Measurements from ENCODE around the gene CNTNAP3. TPM values are rescaled to one million over a fixed set of nuclear protein-coding genes. Genes with fewer than 3 reads are reported as not detected.
"Not testable (repeated sequence)": the region's sequence is repeated elsewhere in the genome, so short reads cannot be mapped to it uniquely, and the experiment has no call there.

The CNTNAP3 gene
- total RNA-seq (2014; rRNA removed; shearing (Covaris generic)), result 0.13 TPM in 1 of 2 replicates, not detected in the other

DNA sequence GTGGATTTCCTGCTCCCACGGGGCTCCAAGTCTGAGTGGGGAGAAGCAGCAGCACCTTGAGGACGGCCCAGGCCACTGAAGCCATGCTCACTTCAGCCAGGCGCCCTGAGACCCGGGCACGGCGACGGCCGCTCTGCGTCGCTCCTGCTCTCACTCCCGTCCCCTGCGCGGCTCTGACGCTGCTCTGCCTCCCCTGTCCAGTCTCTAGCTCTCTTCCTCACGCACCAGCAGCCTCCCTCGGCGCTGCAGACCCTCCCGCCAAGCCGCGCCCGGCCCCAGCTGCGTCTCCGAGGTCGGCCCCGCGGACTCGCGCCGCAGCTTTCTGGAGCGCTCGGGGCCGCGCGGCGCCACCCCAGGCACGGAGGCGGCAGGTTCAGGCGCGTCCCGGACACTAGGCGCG, at the start of gene CNTNAP3:
CNTNAP3 (minus strand) TSS at position 188 of the 400 bp plus-strand sequence; CDS start at position 85, 103 bp downstream.
- DNase-seq (ENCODE audit: low read depth in 1 of 2, low spot score in 2 of 2); H3K4me1 ChIP-seq (replicated peaks); H3K4me3 ChIP-seq; H3K27ac ChIP-seq; H3K9me3 ChIP-seq (replicated peaks); H3K36me3 ChIP-seq; H3K27me3 ChIP-seq (replicated peaks): not testable (repeated sequence)

DNA sequence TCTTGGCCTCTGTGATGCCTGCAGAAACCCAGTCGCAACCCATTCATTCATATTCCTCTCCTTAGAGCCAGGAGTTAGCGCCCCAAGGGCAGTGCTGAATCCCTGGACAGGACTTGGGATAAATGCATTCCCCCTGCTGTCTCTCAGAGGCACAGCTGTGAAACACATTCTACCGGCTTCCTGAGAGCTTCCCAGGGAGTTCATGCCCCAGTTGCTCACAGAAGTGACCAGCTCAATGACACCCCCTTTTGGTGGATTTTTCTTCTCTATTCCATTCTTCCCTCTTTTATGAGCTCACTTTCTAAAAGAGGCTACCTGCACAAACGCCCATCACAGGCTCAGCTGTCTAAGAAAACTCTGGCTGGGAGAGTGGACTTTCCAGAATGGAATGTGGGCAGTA, 8.0 kb downstream of the CNTNAP3 start:
- H3K4me3 ChIP-seq; H3K27me3 ChIP-seq (replicated peaks); H3K36me3 ChIP-seq; H3K4me1 ChIP-seq (replicated peaks); H3K27ac ChIP-seq; DNase-seq (ENCODE audit: low read depth in 1 of 2, low spot score in 2 of 2); H3K9me3 ChIP-seq (replicated peaks): not testable (repeated sequence)

GRCh38 chr9:39242513-39242912, 45.5 kb downstream of the CNTNAP3 start:
- not testable (repeated sequence) for DNase-seq (ENCODE audit: low read depth in 1 of 2, low spot score in 2 of 2); H3K27me3 ChIP-seq (replicated peaks); H3K36me3 ChIP-seq; H3K27ac ChIP-seq; H3K4me3 ChIP-seq; H3K9me3 ChIP-seq (replicated peaks); H3K4me1 ChIP-seq (replicated peaks)

DNA sequence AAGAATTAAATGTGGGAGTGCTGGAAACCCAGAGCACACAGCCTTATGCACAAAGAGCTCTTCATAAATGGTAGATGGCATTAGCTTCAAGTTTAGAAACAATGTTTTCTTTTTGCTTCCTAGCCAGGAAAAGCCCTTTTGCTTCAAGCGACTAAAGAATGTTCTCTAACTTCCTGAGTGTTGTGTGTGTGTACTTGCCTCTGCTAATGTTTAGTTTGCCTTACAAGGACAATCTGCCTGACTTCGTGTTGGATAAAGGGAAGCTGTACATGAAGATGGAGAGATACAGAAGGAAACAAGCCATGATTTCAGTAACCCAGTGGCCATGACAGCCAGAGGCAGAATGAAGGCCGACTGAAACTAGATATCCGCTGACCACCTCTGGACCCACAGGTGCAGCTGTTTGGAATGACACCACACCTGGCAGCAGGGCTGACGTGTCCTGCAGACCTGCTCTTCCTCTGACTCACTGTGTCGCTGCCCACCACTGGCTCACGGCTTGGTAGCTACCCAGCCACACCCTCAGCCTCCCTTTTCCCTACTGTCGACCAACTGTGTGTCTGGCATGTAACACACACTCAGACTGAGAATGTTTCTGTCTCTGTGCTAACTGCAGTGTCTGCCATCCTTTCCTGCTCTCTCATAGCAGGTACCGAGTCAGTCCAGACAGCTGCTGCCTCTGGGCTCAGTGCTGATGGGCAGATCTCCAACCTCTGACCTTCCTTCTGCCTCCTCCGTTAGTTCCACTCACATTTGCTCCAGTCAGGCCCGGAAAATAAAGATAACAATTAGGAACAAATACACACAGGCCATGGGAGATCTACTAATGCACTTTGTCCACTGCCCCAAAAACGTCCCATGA, 55.6 kb downstream of the CNTNAP3 start:
- H3K27me3 ChIP-seq (replicated peaks); H3K27ac ChIP-seq; DNase-seq (ENCODE audit: low read depth in 1 of 2, low spot score in 2 of 2); H3K36me3 ChIP-seq; H3K9me3 ChIP-seq (replicated peaks); H3K4me1 ChIP-seq (replicated peaks); H3K4me3 ChIP-seq: not testable (repeated sequence)

DNA sequence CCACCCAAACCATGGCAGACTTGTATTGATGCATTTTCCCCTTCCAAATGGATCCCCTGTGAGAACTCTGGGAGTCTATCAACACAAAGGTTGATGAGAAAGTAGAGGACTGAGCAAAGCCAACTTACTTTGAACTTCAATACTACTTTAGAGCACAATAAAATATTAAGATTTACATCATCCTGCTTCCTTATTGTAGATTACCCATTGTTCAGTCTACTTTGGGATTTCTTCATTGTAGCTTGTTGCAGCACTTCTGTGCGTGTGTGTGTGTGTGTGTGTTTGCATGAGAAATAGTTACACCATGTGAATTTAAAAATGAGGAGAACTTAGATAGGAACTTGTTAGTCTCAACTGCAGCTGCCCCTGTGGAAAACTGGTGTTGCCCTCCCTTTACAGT, 72.0 kb downstream of the CNTNAP3 start:
- H3K9me3 ChIP-seq (replicated peaks); H3K36me3 ChIP-seq; DNase-seq (ENCODE audit: low read depth in 1 of 2, low spot score in 2 of 2); H3K27me3 ChIP-seq (replicated peaks); H3K4me3 ChIP-seq; H3K27ac ChIP-seq; H3K4me1 ChIP-seq (replicated peaks): not testable (repeated sequence)

DNA sequence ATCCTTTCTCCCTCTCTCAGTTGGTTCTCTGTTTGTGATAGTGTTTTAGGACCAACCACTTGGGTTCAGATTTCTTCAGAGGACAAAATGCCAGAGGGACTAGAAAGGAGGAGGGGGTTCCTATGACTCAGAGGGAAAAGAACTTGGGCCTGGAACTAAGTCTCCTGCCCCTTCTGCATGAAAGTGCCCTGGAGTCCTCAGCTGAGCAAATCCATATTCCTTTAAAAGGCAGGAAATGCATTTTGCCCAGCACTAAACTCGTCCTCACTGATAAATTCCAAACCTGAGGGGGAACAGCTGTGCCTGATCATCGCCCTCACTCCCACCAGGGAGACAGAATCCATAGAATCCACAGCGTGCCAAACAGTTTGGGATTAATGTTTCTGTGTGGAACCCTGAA, 78.2 kb downstream of the CNTNAP3 start:
- DNase-seq (ENCODE audit: low read depth in 1 of 2, low spot score in 2 of 2); H3K27me3 ChIP-seq (replicated peaks); H3K4me1 ChIP-seq (replicated peaks); H3K4me3 ChIP-seq; H3K9me3 ChIP-seq (replicated peaks); H3K27ac ChIP-seq; H3K36me3 ChIP-seq: not testable (repeated sequence)

- not testable (repeated sequence) for H3K4me1 ChIP-seq (replicated peaks); H3K27me3 ChIP-seq (replicated peaks); H3K36me3 ChIP-seq; H3K9me3 ChIP-seq (replicated peaks); DNase-seq (ENCODE audit: low read depth in 1 of 2, low spot score in 2 of 2); H3K4me3 ChIP-seq; H3K27ac ChIP-seq
Measured at GRCh38 chr9:39206643-39207042, 81.3 kb downstream of the CNTNAP3 start.

DNA sequence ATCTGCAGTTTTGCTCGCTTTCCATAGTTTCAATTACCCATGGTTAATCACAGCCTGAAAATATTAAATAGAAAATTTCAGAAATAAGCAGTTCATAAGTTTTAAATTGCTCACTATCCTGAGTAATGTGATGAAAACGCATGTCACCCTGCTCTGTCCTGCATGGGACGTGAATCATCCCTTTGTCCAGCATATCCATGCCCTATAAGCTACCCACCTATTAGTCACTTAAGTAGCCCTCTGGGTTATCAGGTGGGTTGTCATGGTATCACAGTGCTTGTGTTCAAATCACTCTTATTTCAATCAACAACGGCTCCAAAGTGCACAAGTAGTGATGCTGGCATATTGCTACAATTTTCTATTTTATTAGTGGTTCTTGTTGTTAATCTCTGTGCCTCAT, 82.1 kb downstream of the CNTNAP3 start:
- DNase-seq (ENCODE audit: low read depth in 1 of 2, low spot score in 2 of 2); H3K27ac ChIP-seq; H3K4me3 ChIP-seq; H3K36me3 ChIP-seq; H3K4me1 ChIP-seq (replicated peaks); H3K27me3 ChIP-seq (replicated peaks); H3K9me3 ChIP-seq (replicated peaks): not testable (repeated sequence)

DNA sequence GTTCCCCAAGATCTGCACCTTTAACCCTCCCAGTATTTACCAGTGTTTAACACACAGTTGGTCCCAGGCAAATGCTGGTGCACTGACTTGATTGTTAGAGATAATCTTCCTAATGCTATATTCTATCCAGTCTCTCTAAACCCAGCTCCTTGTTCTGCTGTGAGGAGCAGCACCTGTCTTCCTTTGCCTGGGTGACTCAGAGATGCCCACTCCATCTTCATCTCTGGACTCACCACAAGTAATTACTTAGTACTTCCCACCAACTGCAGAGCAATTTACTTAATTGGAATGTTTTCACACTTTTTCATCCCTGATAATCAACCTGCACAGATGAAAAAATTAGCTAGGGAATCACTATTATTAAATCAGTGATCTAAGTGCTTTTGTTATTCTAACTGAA, 87.6 kb downstream of the CNTNAP3 start:
- not testable (repeated sequence) for H3K27ac ChIP-seq; H3K9me3 ChIP-seq (replicated peaks); H3K36me3 ChIP-seq; DNase-seq (ENCODE audit: low read depth in 1 of 2, low spot score in 2 of 2); H3K4me3 ChIP-seq; H3K27me3 ChIP-seq (replicated peaks); H3K4me1 ChIP-seq (replicated peaks)

DNA sequence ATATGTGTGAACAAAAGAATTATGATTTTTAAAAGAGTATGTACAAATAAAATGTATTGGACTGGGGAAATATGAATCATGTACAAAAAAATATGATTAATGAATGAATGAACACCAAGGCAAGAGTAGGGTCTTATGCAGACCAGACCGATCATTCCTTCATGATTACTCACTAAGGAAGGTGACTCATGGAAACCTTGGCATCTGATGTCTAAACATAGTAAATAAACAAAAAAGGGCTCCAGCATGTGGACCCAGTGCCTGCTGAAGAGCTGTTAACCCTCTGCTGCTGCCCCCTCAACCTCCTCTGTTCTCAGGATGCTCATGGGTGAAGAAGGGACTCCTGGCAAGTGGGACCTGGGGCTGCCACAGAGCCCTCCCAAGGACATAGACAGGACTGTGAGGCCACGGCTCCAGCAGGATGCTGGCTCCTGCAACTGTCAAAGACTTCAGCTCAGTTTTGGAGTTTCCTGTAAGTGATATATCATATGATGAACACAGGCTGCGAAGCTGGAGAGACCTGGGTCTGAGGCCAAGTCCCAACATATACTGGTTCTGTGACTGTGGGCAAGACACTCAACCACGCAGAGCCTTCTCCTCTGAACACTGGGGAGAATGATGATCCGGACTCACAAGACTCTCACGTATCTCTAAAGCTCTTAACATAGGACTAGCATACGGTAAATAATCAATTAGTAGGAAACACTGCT, 89.8 kb downstream of the CNTNAP3 start:
- H3K9me3 ChIP-seq (replicated peaks); H3K4me1 ChIP-seq (replicated peaks); H3K4me3 ChIP-seq; H3K27ac ChIP-seq; H3K36me3 ChIP-seq; H3K27me3 ChIP-seq (replicated peaks); DNase-seq (ENCODE audit: low read depth in 1 of 2, low spot score in 2 of 2): not testable (repeated sequence)

GRCh38 chr9:39171370-39171769, 116.6 kb downstream of the CNTNAP3 start:
- H3K9me3 ChIP-seq (replicated peaks); H3K36me3 ChIP-seq; H3K27ac ChIP-seq; DNase-seq (ENCODE audit: low read depth in 1 of 2, low spot score in 2 of 2); H3K4me3 ChIP-seq; H3K4me1 ChIP-seq (replicated peaks); H3K27me3 ChIP-seq (replicated peaks): not testable (repeated sequence)

DNA sequence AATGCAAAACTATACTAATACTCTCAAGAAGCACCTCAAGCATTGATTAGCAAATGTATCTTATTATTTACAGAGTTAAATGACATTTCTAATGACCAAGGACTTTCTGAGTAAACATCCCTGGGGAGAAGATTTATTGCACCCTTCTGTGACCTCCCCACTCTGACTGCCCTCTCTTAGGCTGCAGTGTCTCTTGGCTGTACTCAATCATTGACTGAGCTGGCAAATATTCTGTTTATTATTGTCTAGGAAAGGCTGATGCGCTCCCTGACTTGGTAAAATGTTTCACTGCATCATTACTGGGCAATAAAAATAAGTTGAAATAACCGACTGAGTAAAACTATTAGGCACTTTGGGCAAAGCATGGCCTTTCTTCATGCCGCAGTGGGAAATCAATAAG, 130.3 kb downstream of the CNTNAP3 start:
- H3K4me1 ChIP-seq (replicated peaks); H3K9me3 ChIP-seq (replicated peaks); H3K4me3 ChIP-seq: not testable (repeated sequence)

GRCh38 chr9:39132826-39133552, 155.0 kb downstream of the CNTNAP3 start:
- not testable (repeated sequence) for H3K36me3 ChIP-seq; DNase-seq (ENCODE audit: low read depth in 1 of 2, low spot score in 2 of 2); H3K9me3 ChIP-seq (replicated peaks); H3K4me1 ChIP-seq (replicated peaks); H3K27me3 ChIP-seq (replicated peaks); H3K27ac ChIP-seq; H3K4me3 ChIP-seq

More for the DNA sequence above, 130.3 kb downstream of the CNTNAP3 start:
- not testable (repeated sequence) for H3K27me3 ChIP-seq (replicated peaks); DNase-seq (ENCODE audit: low read depth in 1 of 2, low spot score in 2 of 2); H3K27ac ChIP-seq; H3K36me3 ChIP-seq

DNA sequence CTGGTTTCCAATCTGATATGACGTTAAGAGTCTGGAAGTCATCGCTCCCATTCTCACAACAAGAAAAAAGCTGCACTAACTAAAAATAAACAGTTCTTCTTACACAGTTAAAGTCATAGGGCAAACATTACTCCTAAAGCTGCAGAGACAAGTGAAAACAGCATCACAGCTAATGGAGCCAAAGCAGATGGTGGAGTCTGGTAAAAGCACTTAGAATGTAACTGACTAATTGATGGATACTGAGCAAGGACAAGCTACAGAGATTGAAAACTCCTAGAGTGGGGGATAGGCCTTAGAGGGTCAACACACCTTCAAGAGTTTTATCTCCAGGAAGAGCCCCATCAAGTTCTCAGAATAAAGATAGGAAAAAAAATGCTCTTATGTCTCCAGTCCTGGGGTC, 166.6 kb downstream of the CNTNAP3 start:
- not testable (repeated sequence) for DNase-seq (ENCODE audit: low read depth in 1 of 2, low spot score in 2 of 2); H3K36me3 ChIP-seq; H3K27ac ChIP-seq

More for the DNA sequence above, 166.6 kb downstream of the CNTNAP3 start:
- H3K27me3 ChIP-seq (replicated peaks); H3K4me1 ChIP-seq (replicated peaks); H3K4me3 ChIP-seq; H3K9me3 ChIP-seq (replicated peaks): not testable (repeated sequence)

Measured in SJSA1 (cell line).